Type B pancreatic cell (in vitro differentiated cells): ENCODE data around the gene TMED10. TPM values are rescaled to one million over a fixed set of nuclear protein-coding genes. Genes with fewer than 3 reads are reported as not detected.
A peak's percentile ranks its signal among the peaks of the same experiment; 100 is the strongest.

Experiments
- DNase-seq: peaks from one replicate; pipeline ENCODE4 v3.0.0; 2021; ENCODE audit warnings: mixed read lengths; ENCODE audit not compliant: unreplicated experiment; ENCODE audit errors: extremely low spot score
- H3K27ac Mint-ChIP-seq: 2 replicates; pipeline ENCODE4 v1.8.0; 2021; ENCODE audit warnings: mild to moderate bottlenecking, mixed read lengths
- H3K27me3 Mint-ChIP-seq: 2 replicates; pipeline ENCODE4 v1.8.0; 2021; ENCODE audit warnings: mixed read lengths
- H3K36me3 Mint-ChIP-seq: 2 replicates; pipeline ENCODE4 v1.8.0; 2021; ENCODE audit warnings: mixed read lengths
- H3K4me1 Mint-ChIP-seq: one replicate; pipeline ENCODE4 v1.8.0; 2021; ENCODE audit warnings: mixed read lengths; ENCODE audit not compliant: unreplicated experiment
- H3K4me3 Mint-ChIP-seq: 2 replicates; pipeline ENCODE4 v1.8.0; 2021; ENCODE audit warnings: mild to moderate bottlenecking, mixed read lengths
- H3K9me3 Mint-ChIP-seq: 2 replicates; pipeline ENCODE4 v1.8.0; 2021; ENCODE audit warnings: mixed read lengths
- CTCF ChIP-seq: fragments of 200-600 bp; sonication (generic); conservative IDR thresholded peaks from 2 replicates; pipeline ENCODE4 v1.5.0; 2021; ENCODE audit warnings: antibody characterized with exemption, mild to moderate bottlenecking
- total RNA-seq: library from RNA; stranded (reverse); gene quantifications from 2 replicates; pipeline ENCODE4 v1.2.1, GENCODE V29; 2021; ENCODE audit warnings: low replicate concordance

TMED10 gene
- total RNA-seq, 1 donor from 2014 or later, result 273 TPM

GRCh38 chr14:75213172-75213571 is 36.8 kb upstream of the TMED10 start:
- TF ChIP-seq CTCF, result no peak
- DNase-seq, result no peak
- Mint-ChIP-seq H3K9me3 (no peaks in the 10 kb centered on the region), H3K36me3 (no peaks in the 10 kb centered on the region), H3K27ac (no peak overlapping the region), H3K4me1 (no peaks in the 10 kb centered on the region), H3K27me3 (peaks cover 11% of the 10 kb centered on the region), H3K4me3 (no peak overlapping the region)

DNA sequence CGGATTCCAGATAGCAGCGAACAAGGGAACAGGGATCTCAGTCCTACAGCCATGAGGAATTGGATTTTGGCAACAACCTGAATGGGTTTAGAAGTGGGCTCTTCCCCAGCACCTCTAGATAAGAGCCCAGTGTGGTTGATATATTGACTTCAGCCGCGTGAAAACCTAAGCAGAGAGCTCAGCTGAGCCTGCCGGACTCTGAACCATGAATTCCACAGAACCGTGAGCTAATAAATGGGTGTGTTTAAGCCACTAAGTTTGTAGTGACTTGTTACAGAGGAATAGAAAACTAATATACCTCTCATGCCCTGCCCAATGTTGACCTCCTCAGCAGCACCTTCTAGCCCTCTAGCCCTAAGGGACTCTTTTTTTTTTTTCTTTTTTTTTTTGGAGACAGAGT is 32.4 kb upstream of the TMED10 start:
- no peak for DNase-seq
- H3K27me3 Mint-ChIP-seq, result peaks cover 7% of the 10 kb centered on the region
- no peaks in the 10 kb centered on the region for H3K9me3 Mint-ChIP-seq
- H3K4me3 Mint-ChIP-seq, result no peak overlapping the region
- peaks cover 4% of the 10 kb centered on the region for H3K4me1 Mint-ChIP-seq
- no peak overlapping the region for H3K27ac Mint-ChIP-seq
- TF ChIP-seq CTCF, result no peak
- H3K36me3 Mint-ChIP-seq, result no peaks in the 10 kb centered on the region

DNA sequence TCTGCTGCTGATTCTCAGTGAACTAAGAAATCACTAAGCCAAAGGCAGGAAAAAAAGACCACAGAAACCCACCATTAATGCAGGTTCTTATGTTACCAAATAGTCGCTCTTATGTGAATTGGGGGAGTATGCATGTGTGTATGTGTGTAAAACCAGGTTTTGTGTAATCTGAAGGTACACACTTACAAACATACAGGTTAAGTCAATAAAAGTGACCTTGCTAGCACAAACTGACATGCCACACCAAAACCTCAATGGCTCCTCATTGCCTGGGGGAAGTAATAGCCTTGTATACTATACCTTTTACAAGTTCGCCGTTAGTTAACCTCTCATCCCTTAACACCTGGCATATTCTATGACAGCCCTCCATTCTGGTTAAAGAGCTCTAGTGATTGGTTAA is 29.8 kb upstream of the TMED10 start:
- DNase-seq, result no peak
- TF ChIP-seq CTCF, result no peak
- Mint-ChIP-seq H3K9me3 (no peaks in the 10 kb centered on the region), H3K4me3 (no peak overlapping the region), H3K4me1 (peaks cover 4% of the 10 kb centered on the region), H3K36me3 (no peaks in the 10 kb centered on the region), H3K27me3 (no peaks in the 10 kb centered on the region), H3K27ac (peak overlapping the region; percentile 39)

GRCh38 chr14:75205591-75205990 is 29.2 kb upstream of the TMED10 start:
- H3K9me3 Mint-ChIP-seq, result peaks cover under 1% of the 10 kb centered on the region
- no peak overlapping the region for H3K4me3 Mint-ChIP-seq
- no peak for TF ChIP-seq CTCF
- H3K27ac Mint-ChIP-seq, result no peak overlapping the region
- no peak for DNase-seq
- H3K27me3 Mint-ChIP-seq, result peaks cover under 1% of the 10 kb centered on the region
- peaks cover 6% of the 10 kb centered on the region for H3K4me1 Mint-ChIP-seq
- H3K36me3 Mint-ChIP-seq, result no peaks in the 10 kb centered on the region

- Mint-ChIP-seq H3K4me3 (peak overlapping the region; percentile 54), H3K9me3 (peaks cover 4% of the 10 kb centered on the region), H3K36me3 (no peaks in the 10 kb centered on the region), H3K27me3 (peaks cover 3% of the 10 kb centered on the region), H3K27ac (peak overlapping the region; percentile 94), H3K4me1 (peaks cover 9% of the 10 kb centered on the region)
- DNase-seq, result no peak
- TF ChIP-seq CTCF, result no peak
Measured at GRCh38 chr14:75204116-75204515, 27.7 kb upstream of the TMED10 start.

DNA sequence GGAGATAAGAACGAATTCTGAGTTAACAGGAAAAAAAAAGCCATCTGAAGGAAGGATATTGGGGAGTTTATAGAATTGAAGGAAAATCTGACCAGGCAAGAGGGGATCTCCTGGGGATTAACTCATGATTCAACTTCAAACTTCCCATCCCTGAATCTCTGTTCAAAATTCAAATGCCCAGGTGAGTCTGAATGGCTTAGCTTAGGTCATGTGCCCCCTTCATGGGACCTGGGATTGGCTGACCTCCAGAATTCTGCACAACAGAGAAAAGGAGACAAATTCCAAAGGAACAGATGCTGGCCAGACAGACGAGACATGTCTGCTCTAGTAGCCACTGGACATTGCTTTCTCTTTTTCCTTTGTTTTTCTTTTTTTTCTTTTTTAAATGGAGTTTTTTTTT is 26.2 kb upstream of the TMED10 start:
- no peak for DNase-seq
- Mint-ChIP-seq H3K4me1 (peaks cover 9% of the 10 kb centered on the region), H3K4me3 (no peak overlapping the region), H3K27ac (no peak overlapping the region), H3K9me3 (peaks cover 4% of the 10 kb centered on the region), H3K36me3 (no peaks in the 10 kb centered on the region), H3K27me3 (peaks cover 3% of the 10 kb centered on the region)
- no peak for TF ChIP-seq CTCF
